Germinal center (tissue), 1 donor: Measurements from ENCODE around the gene CCL22.
"Not testable (repeated sequence)": the region's sequence is repeated elsewhere in the genome, so short reads cannot be mapped to it uniquely, and the experiment has no call there.

ENCODE experiments used
- DNase-seq: peaks from one replicate; pipeline ENCODE4 v3.0.0; 2012; ENCODE audit warnings: mixed read lengths, low spot score

CCL22 gene

GRCh38 chr16:57347858-57348257 lies 10.7 kb upstream of the CCL22 start:
- DNase-seq, result no peak

GRCh38 chr16:57348327-57348726 lies 10.3 kb upstream of the CCL22 start:
- DNase-seq, result no peak

GRCh38 chr16:57349212-57350031 lies 9.2 kb upstream of the CCL22 start:
- DNase-seq, result peak; percentile 83

GRCh38 chr16:57352636-57353047 lies 5.9 kb upstream of the CCL22 start:
- DNase-seq, result no peak

- no peak for DNase-seq
Observed at GRCh38 chr16:57354311-57354710, 4.3 kb upstream of the CCL22 start.

- no peak for DNase-seq
Observed at GRCh38 chr16:57355898-57356414, 2.6 kb upstream of the CCL22 start.

GRCh38 chr16:57356547-57356946 lies 2.0 kb upstream of the CCL22 start:
- no peak for DNase-seq

- DNase-seq, result no peak
Observed at GRCh38 chr16:57357330-57358085, 1.1 kb upstream of the CCL22 start.

- DNase-seq, result no peak
Observed at GRCh38 chr16:57358086-57358420, 530 bp upstream of the CCL22 start.

GRCh38 chr16:57360321-57360935 lies 1.8 kb downstream of the CCL22 start:
- no peak for DNase-seq

GRCh38 chr16:57361404-57361803 lies 2.8 kb downstream of the CCL22 start:
- no peak for DNase-seq

- no peak for DNase-seq
Observed at GRCh38 chr16:57364143-57364542, 5.6 kb downstream of the CCL22 start.

GRCh38 chr16:57366544-57367040 lies 8.0 kb downstream of the CCL22 start:
- no peak for DNase-seq

- no peak for DNase-seq
Observed at GRCh38 chr16:57367116-57367752, 8.7 kb downstream of the CCL22 start.

- no peak for DNase-seq
Observed at GRCh38 chr16:57371494-57372371, 13.2 kb downstream of the CCL22 start.

- DNase-seq, result no peak
Observed at GRCh38 chr16:57372372-57373116, 14.0 kb downstream of the CCL22 start, which contains the start of gene CX3CL1. CX3CL1 (plus strand) TSS chr16:57372490; CDS start chr16:57372569, 79 bp downstream.

- no peak for DNase-seq
Observed at GRCh38 chr16:57373117-57373947, 14.7 kb downstream of the CCL22 start.

- DNase-seq, result no peak
Observed at GRCh38 chr16:57374067-57374534, 15.5 kb downstream of the CCL22 start.

- DNase-seq, result not testable (repeated sequence)
Observed at GRCh38 chr16:57374925-57375465, 16.4 kb downstream of the CCL22 start.
